Chondrocyte (in vitro differentiated cells): ENCODE measurements around the gene UROD. TPM values are rescaled to one million over a fixed set of nuclear protein-coding genes. Genes with fewer than 3 reads are reported as not detected.
A peak's percentile ranks its signal among the peaks of the same experiment; 100 is the strongest.

Experiments
- DNase-seq: peaks from one replicate; pipeline ENCODE4 v3.0.0; 2021; ENCODE audit warnings: mixed read lengths, low spot score
- H3K27ac Mint-ChIP-seq: one replicate; pipeline ENCODE4 v1.8.0; 2021; ENCODE audit warnings: mild to moderate bottlenecking, moderate library complexity, mixed read lengths; ENCODE audit not compliant: unreplicated experiment
- H3K27me3 Mint-ChIP-seq: 2 replicates; pipeline ENCODE4 v1.8.0; 2021; ENCODE audit warnings: low read depth, mixed read lengths
- H3K36me3 Mint-ChIP-seq: 2 replicates; pipeline ENCODE4 v1.8.0; 2021; ENCODE audit warnings: low read depth, mixed read lengths
- H3K4me1 Mint-ChIP-seq: 2 replicates; pipeline ENCODE4 v1.8.0; 2021; ENCODE audit warnings: low read depth, mild to moderate bottlenecking, mixed read lengths
- H3K4me3 Mint-ChIP-seq: one replicate; pipeline ENCODE4 v1.8.0; 2021; ENCODE audit warnings: mild to moderate bottlenecking, moderate library complexity, mixed read lengths; ENCODE audit not compliant: unreplicated experiment
- H3K9me3 Mint-ChIP-seq: 2 replicates; pipeline ENCODE4 v1.8.0; 2021; ENCODE audit warnings: low read depth, mixed read lengths
- long read RNA-seq: library from polyadenylated mRNA; stranded (forward); transcript quantifications from one replicate; pipeline ENCODE4 v2.0.0, GENCODE V29; 2021
- total RNA-seq: library from RNA; stranded (reverse); gene quantifications from 3 replicates; pipeline ENCODE4 v1.2.1, GENCODE V29; 2021
- TF ChIP-seq, protein P1 (sequence below): fragments of 200-600 bp; sonication (generic); IDR thresholded peaks from 2 replicates; pipeline ENCODE4 v1.5.0; 2021; ENCODE audit warnings: antibody characterized with exemption, mild to moderate bottlenecking, moderate library complexity

The UROD gene
- 92.3 to 125 TPM (median 99.7 TPM) in 3 replicates for total RNA-seq
- long read RNA-seq, transcript UROD-201 (10 exons, 1,300 nt) = major isoform, 72 of 140 reads
- long read RNA-seq, partial matches to known transcripts = 10 of 140 reads
- long read RNA-seq, other reads (novel, unspliced or antisense) = 55 of 140 reads

- no peaks in the 10 kb centered on the region for H3K9me3 Mint-ChIP-seq
- peak within 1 kb of the TSS; percentile 88 for H3K4me3 Mint-ChIP-seq
- DNase-seq = no peak
- H3K36me3 Mint-ChIP-seq = peaks cover 18% of the 10 kb centered on the region
- TF ChIP-seq, protein P1, sequence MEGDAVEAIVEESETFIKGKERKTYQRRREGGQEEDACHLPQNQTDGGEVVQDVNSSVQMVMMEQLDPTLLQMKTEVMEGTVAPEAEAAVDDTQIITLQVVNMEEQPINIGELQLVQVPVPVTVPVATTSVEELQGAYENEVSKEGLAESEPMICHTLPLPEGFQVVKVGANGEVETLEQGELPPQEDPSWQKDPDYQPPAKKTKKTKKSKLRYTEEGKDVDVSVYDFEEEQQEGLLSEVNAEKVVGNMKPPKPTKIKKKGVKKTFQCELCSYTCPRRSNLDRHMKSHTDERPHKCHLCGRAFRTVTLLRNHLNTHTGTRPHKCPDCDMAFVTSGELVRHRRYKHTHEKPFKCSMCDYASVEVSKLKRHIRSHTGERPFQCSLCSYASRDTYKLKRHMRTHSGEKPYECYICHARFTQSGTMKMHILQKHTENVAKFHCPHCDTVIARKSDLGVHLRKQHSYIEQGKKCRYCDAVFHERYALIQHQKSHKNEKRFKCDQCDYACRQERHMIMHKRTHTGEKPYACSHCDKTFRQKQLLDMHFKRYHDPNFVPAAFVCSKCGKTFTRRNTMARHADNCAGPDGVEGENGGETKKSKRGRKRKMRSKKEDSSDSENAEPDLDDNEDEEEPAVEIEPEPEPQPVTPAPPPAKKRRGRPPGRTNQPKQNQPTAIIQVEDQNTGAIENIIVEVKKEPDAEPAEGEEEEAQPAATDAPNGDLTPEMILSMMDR = no peak
- H3K4me1 Mint-ChIP-seq = peaks cover 51% of the 10 kb centered on the region
- H3K27ac Mint-ChIP-seq = peak within 1 kb of the TSS; percentile 96
- H3K27me3 Mint-ChIP-seq = no peaks in the 10 kb centered on the region
Measured at GRCh38 chr1:45011837-45012638, at the start of gene UROD. TSS of gene UROD (plus strand) at chr1:45012254. CDS start at chr1:45012266, 12 bp downstream.

- Mint-ChIP-seq H3K27me3 (no peaks in the 10 kb centered on the region), H3K4me1 (no peaks in the 10 kb centered on the region), H3K4me3 (no peak overlapping the region), H3K36me3 (peaks cover 2% of the 10 kb centered on the region), H3K27ac (no peak overlapping the region), H3K9me3 (no peaks in the 10 kb centered on the region)
- TF ChIP-seq, protein P1 = no peak
- no peak for DNase-seq
Measured at GRCh38 chr1:44962729-44963128, 49.3 kb upstream of the UROD start.

DNA sequence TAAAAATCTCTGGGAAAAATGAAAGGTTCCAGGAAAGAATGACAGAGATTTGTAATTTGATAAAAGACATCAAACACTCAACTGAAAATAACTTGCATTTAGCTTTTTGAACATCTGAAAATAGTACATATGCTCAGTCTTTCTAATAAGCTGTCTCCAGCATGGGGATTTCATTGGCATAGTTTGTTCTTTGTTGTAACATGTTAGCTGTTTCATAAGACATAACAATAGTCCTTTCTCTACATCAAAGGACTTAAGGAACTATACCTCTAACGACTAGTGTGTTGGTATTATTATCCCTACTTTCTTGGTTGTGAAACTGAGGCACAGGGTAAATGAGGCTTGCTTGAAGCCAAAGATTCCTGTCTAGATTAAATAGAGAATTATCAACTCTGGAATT lies 47.7 kb upstream of the UROD start:
- Mint-ChIP-seq H3K27me3 (no peaks in the 10 kb centered on the region), H3K36me3 (peaks cover 2% of the 10 kb centered on the region), H3K9me3 (no peaks in the 10 kb centered on the region), H3K4me3 (no peak overlapping the region), H3K27ac (no peak overlapping the region), H3K4me1 (peaks cover 11% of the 10 kb centered on the region)
- no peak for DNase-seq
- TF ChIP-seq, protein P1 = no peak

DNA sequence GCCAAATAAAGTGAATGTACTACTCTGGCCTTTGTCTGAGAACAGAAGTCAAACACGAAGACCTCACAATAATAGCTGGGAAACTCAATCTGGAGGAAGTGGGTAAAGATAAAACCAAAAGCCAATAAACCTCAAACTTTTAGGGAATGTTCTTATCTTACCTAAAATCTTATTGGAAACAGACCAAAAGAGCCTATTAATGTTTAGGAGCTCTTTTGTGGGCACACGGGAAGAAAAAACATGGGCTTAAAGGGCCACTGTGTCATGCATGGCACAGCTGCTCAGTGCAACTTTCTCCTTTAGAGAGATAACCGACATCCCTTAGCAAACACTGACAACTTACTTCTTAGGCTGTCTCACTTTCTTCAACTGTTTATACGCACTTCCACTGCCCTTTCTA lies 41.7 kb upstream of the UROD start:
- Mint-ChIP-seq H3K27ac (no peak overlapping the region), H3K4me3 (no peak overlapping the region), H3K27me3 (no peaks in the 10 kb centered on the region), H3K36me3 (peaks cover 9% of the 10 kb centered on the region), H3K4me1 (peaks cover 19% of the 10 kb centered on the region), H3K9me3 (no peaks in the 10 kb centered on the region)
- TF ChIP-seq, protein P1 = no peak
- DNase-seq = no peak

GRCh38 chr1:44973645-44974044 lies 38.4 kb upstream of the UROD start:
- Mint-ChIP-seq H3K36me3 (peaks cover 35% of the 10 kb centered on the region), H3K9me3 (peaks cover 12% of the 10 kb centered on the region), H3K4me3 (no peak overlapping the region), H3K27me3 (no peaks in the 10 kb centered on the region), H3K4me1 (peaks cover 12% of the 10 kb centered on the region), H3K27ac (no peak overlapping the region)
- no peak for DNase-seq
- TF ChIP-seq, protein P1 = no peak
